Subcutaneous adipose tissue (tissue), 4 donors: ENCODE data around the gene LCOR. TPM values are rescaled to one million over a fixed set of nuclear protein-coding genes. Genes with fewer than 3 reads are reported as not detected.

Experiments
- total RNA-seq, 4 donors: library from RNA; depleted of rRNA; stranded (reverse); fragments of >200 nt; gene quantifications; one replicate each; pipeline ENCODE4 v1.1.0, GENCODE V29; 2016
- TF ChIP-seq, protein P1 (sequence below): fragments of 450-650 bp; IDR thresholded peaks from one replicate; pipeline ENCODE4 v1.5.1; 2016; ENCODE audit warnings: low read depth, mild to moderate bottlenecking, control low read depth, antibody characterized with exemption, moderate library complexity

Gene LCOR
- total RNA-seq, 4 donors from 2014 or later, result 23.6 to 45.2 (median 32.9) TPM

DNA sequence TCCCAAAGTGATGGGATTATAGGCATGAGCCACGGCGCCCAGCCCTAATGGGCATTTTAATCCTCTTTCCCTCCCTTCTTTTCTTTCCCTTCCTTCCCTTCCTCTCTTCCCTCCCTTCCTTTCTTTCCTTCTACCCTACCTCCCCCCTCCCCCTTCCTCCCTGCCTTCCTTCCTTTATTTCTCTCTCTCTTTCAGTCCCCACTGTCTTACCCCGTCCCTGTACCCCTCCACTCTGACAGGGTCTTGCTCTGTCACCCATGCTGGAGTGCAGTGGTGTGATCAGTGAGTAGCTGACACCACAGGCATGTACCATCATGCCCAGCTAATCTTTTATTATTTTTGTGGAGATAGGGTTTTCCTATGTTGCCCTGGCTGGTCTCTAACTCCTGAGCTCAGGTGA is 24.2 kb downstream of the LCOR start:
- TF ChIP-seq, protein P1, sequence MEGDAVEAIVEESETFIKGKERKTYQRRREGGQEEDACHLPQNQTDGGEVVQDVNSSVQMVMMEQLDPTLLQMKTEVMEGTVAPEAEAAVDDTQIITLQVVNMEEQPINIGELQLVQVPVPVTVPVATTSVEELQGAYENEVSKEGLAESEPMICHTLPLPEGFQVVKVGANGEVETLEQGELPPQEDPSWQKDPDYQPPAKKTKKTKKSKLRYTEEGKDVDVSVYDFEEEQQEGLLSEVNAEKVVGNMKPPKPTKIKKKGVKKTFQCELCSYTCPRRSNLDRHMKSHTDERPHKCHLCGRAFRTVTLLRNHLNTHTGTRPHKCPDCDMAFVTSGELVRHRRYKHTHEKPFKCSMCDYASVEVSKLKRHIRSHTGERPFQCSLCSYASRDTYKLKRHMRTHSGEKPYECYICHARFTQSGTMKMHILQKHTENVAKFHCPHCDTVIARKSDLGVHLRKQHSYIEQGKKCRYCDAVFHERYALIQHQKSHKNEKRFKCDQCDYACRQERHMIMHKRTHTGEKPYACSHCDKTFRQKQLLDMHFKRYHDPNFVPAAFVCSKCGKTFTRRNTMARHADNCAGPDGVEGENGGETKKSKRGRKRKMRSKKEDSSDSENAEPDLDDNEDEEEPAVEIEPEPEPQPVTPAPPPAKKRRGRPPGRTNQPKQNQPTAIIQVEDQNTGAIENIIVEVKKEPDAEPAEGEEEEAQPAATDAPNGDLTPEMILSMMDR, result no peak

DNA sequence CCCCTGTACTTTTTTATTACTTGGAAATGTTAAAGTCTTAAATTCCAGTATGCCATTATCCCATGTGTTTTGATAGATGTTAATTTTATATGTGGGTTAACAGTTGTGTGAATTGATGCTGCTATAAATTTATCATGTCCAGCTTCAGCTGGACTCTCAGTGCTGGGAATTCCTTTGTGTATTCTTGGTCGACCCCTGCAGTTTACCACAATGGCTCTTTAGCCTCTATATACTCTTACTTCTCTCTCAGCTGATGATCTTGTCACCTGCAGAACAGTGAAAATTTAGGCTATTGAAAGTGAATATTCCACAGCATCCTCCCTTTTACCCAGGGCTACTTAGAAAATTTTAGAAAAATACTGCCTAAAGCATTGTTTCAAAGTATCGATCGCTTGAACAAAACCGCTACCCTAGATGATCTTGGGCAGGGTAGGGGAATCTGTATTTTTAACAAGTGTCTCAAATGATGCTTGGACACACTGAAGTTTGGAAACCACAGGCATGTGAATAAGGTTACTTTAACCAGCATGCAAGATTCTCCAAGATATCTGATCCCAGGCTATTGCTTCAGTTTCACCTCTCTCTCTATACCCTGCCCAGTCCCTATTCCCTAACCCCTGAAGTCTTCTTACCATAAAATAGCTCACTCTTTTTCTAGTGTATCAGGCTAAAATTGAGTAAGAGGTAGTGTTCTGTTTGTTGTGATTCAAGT is 25.4 kb downstream of the LCOR start:
- TF ChIP-seq, protein P1, result no peak

DNA sequence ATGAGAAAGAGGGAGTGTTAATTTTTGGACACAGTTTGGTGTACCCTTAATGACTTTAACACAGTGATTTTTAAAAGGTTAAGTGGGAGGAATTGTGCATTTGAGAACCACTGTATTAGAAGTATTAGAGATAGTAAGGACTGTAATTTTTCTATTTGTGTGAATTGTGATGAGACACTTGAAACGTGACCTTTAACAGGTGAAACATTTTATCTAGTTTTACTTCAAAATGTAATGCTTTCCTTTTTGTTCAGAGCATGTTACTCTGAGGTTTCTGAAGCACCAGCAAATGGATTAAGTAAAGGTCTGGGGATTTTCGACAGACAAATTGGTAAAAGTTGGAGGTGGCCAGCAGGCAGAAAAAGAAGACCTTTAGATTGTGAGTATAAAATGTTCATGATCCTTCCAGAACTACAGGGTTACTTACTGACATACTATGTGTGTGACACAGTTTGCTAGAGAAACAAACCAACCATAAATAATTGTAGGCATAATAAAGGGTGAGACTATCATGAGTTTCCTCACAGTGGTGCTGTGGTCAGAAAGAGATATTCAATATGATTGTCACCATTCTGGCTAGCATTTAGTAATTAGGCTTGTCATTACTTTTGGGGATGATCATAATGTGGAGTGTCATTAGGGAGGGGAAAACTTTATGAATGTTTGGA is 26.1 kb downstream of the LCOR start:
- TF ChIP-seq, protein P1, result no peak

DNA sequence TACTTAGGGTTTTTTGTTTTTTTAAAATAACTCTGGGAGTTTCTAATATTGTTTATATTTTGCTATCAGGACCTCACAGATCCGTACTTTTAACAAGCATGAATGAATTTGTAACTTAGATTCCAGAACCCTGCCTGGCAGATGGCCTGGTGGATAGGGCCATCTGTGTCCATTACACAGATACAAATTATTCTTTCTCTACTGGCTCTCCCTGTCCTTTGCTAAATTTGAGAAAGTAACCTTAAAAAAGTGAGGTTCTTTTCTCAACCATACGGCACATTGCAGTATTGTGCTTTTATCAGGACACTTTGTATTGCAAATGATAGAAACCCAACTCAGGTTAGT is 26.6 kb downstream of the LCOR start:
- TF ChIP-seq, protein P1, result no peak

DNA sequence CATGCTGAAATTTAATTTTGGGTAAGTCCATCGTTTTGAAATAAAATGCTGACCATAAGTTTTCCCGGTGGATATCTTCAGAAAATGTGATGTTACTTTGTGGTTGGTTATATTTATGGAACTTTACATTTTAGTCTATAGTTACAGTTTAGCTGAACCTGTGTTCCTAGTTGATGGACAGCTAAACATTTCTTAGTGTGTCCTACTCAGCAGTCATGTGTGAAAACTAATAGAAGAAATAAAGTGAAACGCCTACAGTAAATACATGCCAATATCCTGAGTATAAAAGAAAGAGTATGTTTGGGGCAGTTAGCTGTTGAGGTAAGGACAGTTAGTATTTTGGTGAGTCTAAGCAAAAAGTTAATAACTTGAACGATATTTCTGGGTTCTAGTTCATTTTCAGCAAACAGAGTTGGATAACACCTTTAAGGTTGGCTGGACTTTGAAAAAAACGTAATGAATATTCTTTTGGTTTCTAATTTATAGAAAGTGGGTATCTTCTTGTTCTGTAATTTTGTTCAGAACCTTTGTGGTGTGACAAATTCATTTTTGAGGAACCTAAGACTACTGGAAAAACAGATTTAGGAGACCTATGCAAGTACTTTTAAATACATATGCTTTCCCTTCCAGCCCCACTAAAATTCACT is 28.7 kb downstream of the LCOR start:
- TF ChIP-seq, protein P1, result no peak

DNA sequence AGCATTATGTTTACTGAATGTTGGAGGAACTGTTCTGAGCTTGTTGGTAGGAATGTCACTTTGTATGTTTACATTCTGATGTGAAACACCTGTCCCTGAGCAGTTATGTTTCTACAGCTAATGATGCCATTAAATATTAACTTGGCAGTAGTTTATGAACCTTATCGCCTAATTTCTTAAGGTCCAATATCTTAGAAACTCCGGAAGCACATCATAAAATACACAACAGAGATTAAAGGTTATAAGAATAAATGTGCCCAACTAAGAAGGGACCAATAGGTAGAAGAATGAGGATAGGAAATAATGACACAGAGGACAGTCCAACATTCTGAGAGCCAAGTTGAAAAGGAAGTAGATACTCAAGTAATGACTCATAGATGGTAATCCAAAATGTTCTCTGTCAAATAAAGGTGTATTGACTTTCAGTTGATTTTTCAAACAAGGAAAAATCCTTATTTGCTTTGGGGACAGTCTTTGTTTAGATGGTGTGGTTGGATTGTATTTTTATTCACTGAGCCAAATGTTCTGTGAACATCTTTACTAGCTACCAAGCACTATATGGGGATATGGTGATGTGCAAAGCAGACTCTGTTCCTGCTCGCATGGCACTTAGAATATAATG is 31.9 kb downstream of the LCOR start:
- TF ChIP-seq, protein P1, result no peak

DNA sequence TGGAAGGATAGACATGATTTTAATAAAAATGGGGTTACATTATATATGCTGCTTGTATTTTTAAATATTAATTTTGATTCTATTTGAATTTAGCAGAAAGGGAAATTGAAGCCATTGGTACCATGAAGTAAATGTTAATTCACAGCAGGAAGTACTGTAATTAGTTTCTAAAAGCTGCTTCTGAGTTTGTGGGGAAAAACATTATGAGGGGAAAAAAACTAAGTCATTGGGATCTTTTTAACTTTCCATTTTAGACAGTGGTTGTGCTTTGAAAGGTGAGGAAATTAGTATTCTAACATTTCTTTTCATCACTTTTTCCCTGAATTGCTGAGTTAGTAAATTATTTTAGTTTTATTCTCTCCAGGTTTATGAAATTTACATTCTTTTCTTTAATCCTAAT is 41.0 kb downstream of the LCOR start:
- TF ChIP-seq, protein P1, result no peak
